ENCODE results near the gene PARP11. TPM values are rescaled to one million over a fixed set of nuclear protein-coding genes. Genes with fewer than 3 reads are reported as not detected.

PARP11 gene, protein sequence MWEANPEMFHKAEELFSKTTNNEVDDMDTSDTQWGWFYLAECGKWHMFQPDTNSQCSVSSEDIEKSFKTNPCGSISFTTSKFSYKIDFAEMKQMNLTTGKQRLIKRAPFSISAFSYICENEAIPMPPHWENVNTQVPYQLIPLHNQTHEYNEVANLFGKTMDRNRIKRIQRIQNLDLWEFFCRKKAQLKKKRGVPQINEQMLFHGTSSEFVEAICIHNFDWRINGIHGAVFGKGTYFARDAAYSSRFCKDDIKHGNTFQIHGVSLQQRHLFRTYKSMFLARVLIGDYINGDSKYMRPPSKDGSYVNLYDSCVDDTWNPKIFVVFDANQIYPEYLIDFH
- total RNA-seq: 10 to 100 TPM; 18.8 to 27.3 (median 24.7) TPM
- total RNA-seq (2013): 34.8 TPM

GRCh38 chr12:3872800-3873636 lies at the start of gene PARP11:
Gene PARP11, minus strand, starts transcription at chr12:3873399. Its CDS starts 170 bp downstream, at chr12:3873229.
- intact Hi-C loops (cut with micrococcal nuclease): loop anchor here (1.0 to 5.0 kb wide), 4 partner anchors 121 to 664 kb away; partner anchors contain the start of genes CCND2, CRACR2A, RAD51AP1 and TIGAR
- peak within 1 kb of the TSS; percentile 94 for H3K4me3 Mint-ChIP-seq
- WGBS (ENCODE audit: insufficient coverage): under 1% methylated on average over 47 of the region's 55 CpGs
- peaks cover 52 to 56% of the 10 kb centered on the region in 2 donors for H3K4me1 Mint-ChIP-seq
- H3K27me3 Mint-ChIP-seq (ENCODE audit: low read depth in 2 of 2): peaks cover 6 to 8% of the 10 kb centered on the region in 2 donors
- peak; percentile 96 to 99 for DNase-seq
- no peaks in the 10 kb centered on the region for H3K9me3 Mint-ChIP-seq
- ATAC-seq: peak; percentile 95 to 100 (median 96)
- H3K4me1 ChIP-seq (ENCODE audit: control insufficient read depth, insufficient read depth, low read length): peaks cover 19% of the 10 kb centered on the region
- H3K27ac Mint-ChIP-seq: peak within 1 kb of the TSS; percentile 98 to 99
- H3K4me3 ChIP-seq (ENCODE audit: low read length): peak within 1 kb of the TSS; percentile 58
- no peaks in the 10 kb centered on the region for H3K36me3 Mint-ChIP-seq
- no peaks in the 10 kb centered on the region for H3K27me3 ChIP-seq (ENCODE audit: control insufficient read depth, insufficient read depth, low read length)
- TF ChIP-seq, protein P1, sequence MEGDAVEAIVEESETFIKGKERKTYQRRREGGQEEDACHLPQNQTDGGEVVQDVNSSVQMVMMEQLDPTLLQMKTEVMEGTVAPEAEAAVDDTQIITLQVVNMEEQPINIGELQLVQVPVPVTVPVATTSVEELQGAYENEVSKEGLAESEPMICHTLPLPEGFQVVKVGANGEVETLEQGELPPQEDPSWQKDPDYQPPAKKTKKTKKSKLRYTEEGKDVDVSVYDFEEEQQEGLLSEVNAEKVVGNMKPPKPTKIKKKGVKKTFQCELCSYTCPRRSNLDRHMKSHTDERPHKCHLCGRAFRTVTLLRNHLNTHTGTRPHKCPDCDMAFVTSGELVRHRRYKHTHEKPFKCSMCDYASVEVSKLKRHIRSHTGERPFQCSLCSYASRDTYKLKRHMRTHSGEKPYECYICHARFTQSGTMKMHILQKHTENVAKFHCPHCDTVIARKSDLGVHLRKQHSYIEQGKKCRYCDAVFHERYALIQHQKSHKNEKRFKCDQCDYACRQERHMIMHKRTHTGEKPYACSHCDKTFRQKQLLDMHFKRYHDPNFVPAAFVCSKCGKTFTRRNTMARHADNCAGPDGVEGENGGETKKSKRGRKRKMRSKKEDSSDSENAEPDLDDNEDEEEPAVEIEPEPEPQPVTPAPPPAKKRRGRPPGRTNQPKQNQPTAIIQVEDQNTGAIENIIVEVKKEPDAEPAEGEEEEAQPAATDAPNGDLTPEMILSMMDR (IDR thresholded peaks at IDR 0.05): no peak
- no peaks in the 10 kb centered on the region for H3K36me3 ChIP-seq (ENCODE audit: control insufficient read depth, insufficient read depth, low read length)
- H3K9me3 ChIP-seq (ENCODE audit: control insufficient read depth, insufficient read depth, low read length): no peaks in the 10 kb centered on the region
- H3K27ac ChIP-seq (ENCODE audit: low read length): peak within 1 kb of the TSS; percentile 82

DNA sequence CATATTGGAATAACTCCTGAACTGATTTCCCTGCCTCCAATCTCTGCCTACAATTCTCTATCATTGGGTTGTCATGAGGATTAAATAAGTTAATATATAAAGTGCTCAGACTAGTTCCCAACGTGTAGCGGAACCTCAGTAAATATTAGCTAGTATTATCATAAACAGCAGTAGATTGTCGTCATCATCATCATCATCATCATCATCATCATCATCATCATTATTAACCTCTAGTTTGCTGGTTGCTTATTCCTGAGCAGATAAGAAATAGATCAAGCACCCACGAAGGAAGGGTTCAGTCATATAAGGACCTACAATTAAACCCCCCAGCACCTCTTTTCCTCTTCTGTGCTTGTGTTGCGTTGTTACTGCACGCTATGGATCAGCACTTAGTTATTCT lies 48.8 kb upstream of the PARP11 start:
- Histone ChIP-seq H3K9me3 (ENCODE audit: control insufficient read depth, insufficient read depth, low read length) (no peaks in the 10 kb centered on the region), H3K27me3 (ENCODE audit: control insufficient read depth, insufficient read depth, low read length) (no peaks in the 10 kb centered on the region), H3K36me3 (ENCODE audit: control insufficient read depth, insufficient read depth, low read length) (no peaks in the 10 kb centered on the region), H3K27ac (ENCODE audit: low read length) (no peak overlapping the region), H3K4me3 (ENCODE audit: low read length) (no peak overlapping the region), H3K4me1 (ENCODE audit: control insufficient read depth, insufficient read depth, low read length) (no peaks in the 10 kb centered on the region)
- intact Hi-C loops (cut with micrococcal nuclease): no loop called here
- Mint-ChIP-seq H3K27ac (no peak overlapping the region), H3K36me3 (no peaks in the 10 kb centered on the region), H3K4me1 (no peaks in the 10 kb centered on the region), H3K27me3 (ENCODE audit: low read depth in 2 of 2) (peaks cover 16 to 23% of the 10 kb centered on the region in 2 donors), H3K9me3 (no peaks in the 10 kb centered on the region), H3K4me3 (no peak overlapping the region)
- DNase-seq: no peak
- no peak for ATAC-seq
- TF ChIP-seq, protein P1 (IDR thresholded peaks at IDR 0.05): no peak
- 81% methylated on average over 6 of the region's 6 CpGs for WGBS (ENCODE audit: insufficient coverage)

GRCh38 chr12:3921526-3921925 lies 48.3 kb upstream of the PARP11 start:
- Mint-ChIP-seq H3K36me3 (no peaks in the 10 kb centered on the region), H3K27me3 (ENCODE audit: low read depth in 2 of 2) (peaks cover 16 to 26% of the 10 kb centered on the region in 2 donors), H3K4me3 (no peak overlapping the region), H3K4me1 (no peaks in the 10 kb centered on the region), H3K9me3 (no peaks in the 10 kb centered on the region), H3K27ac (no peak overlapping the region)
- H3K27me3 ChIP-seq (ENCODE audit: control insufficient read depth, insufficient read depth, low read length): no peaks in the 10 kb centered on the region
- no peak overlapping the region for H3K4me3 ChIP-seq (ENCODE audit: low read length)
- H3K27ac ChIP-seq (ENCODE audit: low read length): no peak overlapping the region
- ATAC-seq: no peak
- intact Hi-C loops (cut with micrococcal nuclease): no loop called here
- no peaks in the 10 kb centered on the region for H3K9me3 ChIP-seq (ENCODE audit: control insufficient read depth, insufficient read depth, low read length)
- TF ChIP-seq, protein P1 (IDR thresholded peaks at IDR 0.05): no peak
- DNase-seq: no peak
- no peaks in the 10 kb centered on the region for H3K4me1 ChIP-seq (ENCODE audit: control insufficient read depth, insufficient read depth, low read length)
- H3K36me3 ChIP-seq (ENCODE audit: control insufficient read depth, insufficient read depth, low read length): no peaks in the 10 kb centered on the region
- WGBS (ENCODE audit: insufficient coverage): 90% methylated on average over 3 of the region's 3 CpGs
